HepG2 (cell line): ENCODE results near the gene DHRS12. TPM values are rescaled to one million over a fixed set of nuclear protein-coding genes. Genes with fewer than 3 reads are reported as not detected.
A peak's percentile ranks its signal among the peaks of the same experiment; 100 is the strongest.

Experiments used
- SAP130 ChIP-seq: IDR thresholded peaks from 2 replicates; pipeline ENCODE4 v1.6.1; 2016; ENCODE audit warnings: low read depth
- STAG1 ChIP-seq: sonication (generic); formaldehyde crosslinking; IDR thresholded peaks from 2 replicates; pipeline ENCODE4 v1.4.0; 2020; ENCODE audit warnings: missing genetic modification reagents
- TEAD3 ChIP-seq: optimal IDR thresholded peaks from 2 replicates; pipeline ENCODE3; 2016; ENCODE audit warnings: borderline replicate concordance
- THRA ChIP-seq: sonication (generic); formaldehyde crosslinking; IDR thresholded peaks from 2 replicates; pipeline ENCODE4 v1.4.0; 2020; ENCODE audit warnings: missing genetic modification reagents, borderline replicate concordance
- TSC22D2 ChIP-seq: sonication (generic); formaldehyde crosslinking; IDR thresholded peaks from 2 replicates; pipeline ENCODE4 v1.5.1; 2020; ENCODE audit warnings: missing genetic modification reagents, mild to moderate bottlenecking, borderline replicate concordance
- ZNF10 ChIP-seq: sonication (generic); formaldehyde crosslinking; IDR thresholded peaks from 2 replicates; pipeline ENCODE4 v1.4.0; 2020; ENCODE audit warnings: mild to moderate bottlenecking, low read depth, missing genetic modification reagents, borderline replicate concordance
- ZNF337 ChIP-seq: sonication (generic); formaldehyde crosslinking; IDR thresholded peaks from 2 replicates; pipeline ENCODE4 v1.5.1; 2020; ENCODE audit warnings: missing genetic modification reagents, low read depth, mild to moderate bottlenecking, borderline replicate concordance
- ZNF782 ChIP-seq: sonication (generic); formaldehyde crosslinking; IDR thresholded peaks from 2 replicates; pipeline ENCODE4 v1.4.0; 2020; ENCODE audit warnings: missing genetic modification reagents, mild to moderate bottlenecking, borderline replicate concordance
- ZUFSP ChIP-seq: sonication (generic); formaldehyde crosslinking; IDR thresholded peaks from 2 replicates; pipeline ENCODE4 v1.9.0; 2021; ENCODE audit warnings: missing genetic modification reagents, mild to moderate bottlenecking, borderline replicate concordance
- polyA plus RNA-seq, 8 experiments: library from polyadenylated mRNA; depleted of rRNA in 3 of 8; stranded (reverse) in 7 of 8; unstranded in 1 of 8; fragments of >200 nt; fragmentation: Illumina TruSeq in 4 of 8; extraction: Trizol in 4 of 8; gene quantifications; 2 replicates each; pipeline versions ENCODE4 v1.2.1 to v1.2.3, GENCODE V29; 2011 to 2016; ENCODE audit warnings: low read depth in 4 of 8, missing spikeins in 1 of 8, mixed read lengths in 1 of 8; ENCODE audit not compliant: insufficient read depth in 1 of 8
- total RNA-seq, 5 experiments: library from RNA; depleted of rRNA; stranded (reverse); fragments of >200 nt; fragmentation: Illumina TruSeq; extraction: Trizol; gene quantifications; 2 replicates each; pipeline ENCODE4 v1.2.3, GENCODE V29; 2016; ENCODE audit warnings: low read depth in 1 of 5
- TF ChIP-seq, protein P1 (sequence below): sonication (generic); formaldehyde crosslinking; IDR thresholded peaks from 2 replicates; pipeline ENCODE4 v1.5.0; 2020; ENCODE audit warnings: mild to moderate bottlenecking, missing genetic modification reagents, moderate library complexity

The DHRS12 gene
- total and polyA plus RNA-seq, 2 of the 13 experiments (the other 11 are each of a cell fraction or from before 2014, with no cell fraction given): 7.2 to 8.4 TPM

DNA sequence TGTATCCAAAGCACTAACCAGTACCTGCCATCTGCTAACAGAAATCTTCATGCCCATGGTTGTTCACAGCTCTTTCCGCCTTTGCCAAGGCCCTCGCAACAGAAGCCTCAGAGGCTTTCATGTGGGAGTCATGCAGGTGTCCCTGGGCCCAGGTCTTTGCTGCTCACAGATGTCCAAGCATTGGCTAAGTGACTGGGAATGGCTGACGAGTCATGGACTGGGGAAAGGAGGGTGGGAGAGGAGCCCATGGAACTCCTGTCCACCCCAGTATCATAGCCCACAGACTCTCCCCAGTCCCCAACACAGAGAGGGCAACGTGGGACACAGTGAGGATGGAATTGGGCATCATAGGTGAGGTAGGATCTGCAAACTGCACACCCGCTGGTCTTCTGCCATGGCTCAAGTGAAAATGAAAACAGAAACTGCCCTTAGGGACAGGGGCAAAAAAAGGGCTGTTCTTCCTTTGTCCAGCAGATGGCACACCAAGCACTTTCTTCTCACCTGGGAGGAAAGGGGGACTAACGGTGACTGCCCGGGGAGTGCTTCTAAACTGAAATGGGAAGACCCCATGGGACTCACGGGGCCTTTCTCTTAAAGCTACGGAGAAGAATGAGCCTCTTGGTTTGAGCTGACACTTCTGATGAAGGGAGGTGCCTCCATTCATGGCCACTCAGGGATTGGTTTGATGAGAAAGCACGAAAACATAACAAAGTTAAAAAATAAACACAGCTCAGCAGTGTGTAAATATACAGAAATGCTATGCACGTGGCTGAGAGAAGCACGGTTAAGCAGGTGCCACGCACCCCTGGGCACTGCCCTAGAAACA lies 11.1 kb upstream of the DHRS12 start (continued):
- TF ChIP-seq, protein P1, sequence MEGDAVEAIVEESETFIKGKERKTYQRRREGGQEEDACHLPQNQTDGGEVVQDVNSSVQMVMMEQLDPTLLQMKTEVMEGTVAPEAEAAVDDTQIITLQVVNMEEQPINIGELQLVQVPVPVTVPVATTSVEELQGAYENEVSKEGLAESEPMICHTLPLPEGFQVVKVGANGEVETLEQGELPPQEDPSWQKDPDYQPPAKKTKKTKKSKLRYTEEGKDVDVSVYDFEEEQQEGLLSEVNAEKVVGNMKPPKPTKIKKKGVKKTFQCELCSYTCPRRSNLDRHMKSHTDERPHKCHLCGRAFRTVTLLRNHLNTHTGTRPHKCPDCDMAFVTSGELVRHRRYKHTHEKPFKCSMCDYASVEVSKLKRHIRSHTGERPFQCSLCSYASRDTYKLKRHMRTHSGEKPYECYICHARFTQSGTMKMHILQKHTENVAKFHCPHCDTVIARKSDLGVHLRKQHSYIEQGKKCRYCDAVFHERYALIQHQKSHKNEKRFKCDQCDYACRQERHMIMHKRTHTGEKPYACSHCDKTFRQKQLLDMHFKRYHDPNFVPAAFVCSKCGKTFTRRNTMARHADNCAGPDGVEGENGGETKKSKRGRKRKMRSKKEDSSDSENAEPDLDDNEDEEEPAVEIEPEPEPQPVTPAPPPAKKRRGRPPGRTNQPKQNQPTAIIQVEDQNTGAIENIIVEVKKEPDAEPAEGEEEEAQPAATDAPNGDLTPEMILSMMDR: peak; percentile 88
- TF ChIP-seq TSC22D2 (CRISPR knock-in tag): peak; percentile 73; the same call in 1 of the 2 replicates
- no peak for TF ChIP-seq ZNF10 (CRISPR knock-in tag)
- TF ChIP-seq ZNF782 (CRISPR knock-in tag): 0 out of 2 replicates have a peak, but pooled peaks have one; percentile 35
- TF ChIP-seq TEAD3: peak; percentile 24
- TF ChIP-seq ZNF337 (CRISPR knock-in tag): no peak
- TF ChIP-seq THRA: peak; percentile 11; the same call in 1 of the 2 replicates
- peak; percentile 32; the same call in 1 of the 2 replicates for TF ChIP-seq SAP130
- TF ChIP-seq ZUFSP: no peak
- peak; percentile 80 for TF ChIP-seq STAG1 (CRISPR knock-in tag)
